HL-60/S4 treated with retinoic acid at 250 ng/mL for 4 days and 3 days (cell line): Measurements from ENCODE around the gene RAET1E.
"Not testable (repeated sequence)": the region's sequence is repeated elsewhere in the genome, so short reads cannot be mapped to it uniquely, and the experiment has no call there.

ENCODE experiments used
- in situ Hi-C: fragments of 300-500 bp; cut with MboI; formaldehyde crosslinking; loops from 2 replicates; pipeline ENCODE4 v1.7.0; 2022; ENCODE audit warnings: low sequenced_read_pairs

RAET1E gene

DNA sequence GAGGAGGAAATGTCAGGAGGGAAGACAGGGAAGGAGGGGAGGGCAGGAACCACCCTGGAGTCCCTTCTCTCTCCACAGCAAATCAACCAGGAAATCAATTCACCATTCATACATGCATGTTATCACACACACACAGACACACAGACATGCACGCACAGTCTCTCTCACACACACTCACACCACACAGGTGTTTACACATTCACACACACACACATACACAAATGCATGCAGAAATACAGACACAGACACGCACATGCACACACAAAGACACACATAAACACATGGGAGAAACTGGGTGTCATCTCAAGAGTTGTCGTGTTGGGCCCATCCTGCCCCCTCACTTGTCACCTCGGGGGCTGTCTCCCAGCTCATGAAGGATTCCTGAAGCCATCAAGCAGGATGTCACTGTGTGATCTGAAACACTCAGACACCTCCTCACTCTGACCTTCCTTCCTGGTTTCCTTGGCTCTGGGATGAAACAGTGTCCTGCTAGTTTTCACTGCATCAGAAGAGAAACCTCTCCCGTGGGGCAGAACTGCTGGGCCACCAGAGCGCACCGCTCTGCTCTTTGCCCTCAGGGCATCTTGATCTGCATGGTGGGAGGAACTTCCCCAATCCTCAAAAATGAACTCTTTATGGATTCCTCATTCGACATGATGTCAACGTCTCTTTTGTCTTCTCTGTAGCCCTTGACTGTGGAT, 15.8 kb upstream of the RAET1E start:
- in situ Hi-C loops = no loop called here

DNA sequence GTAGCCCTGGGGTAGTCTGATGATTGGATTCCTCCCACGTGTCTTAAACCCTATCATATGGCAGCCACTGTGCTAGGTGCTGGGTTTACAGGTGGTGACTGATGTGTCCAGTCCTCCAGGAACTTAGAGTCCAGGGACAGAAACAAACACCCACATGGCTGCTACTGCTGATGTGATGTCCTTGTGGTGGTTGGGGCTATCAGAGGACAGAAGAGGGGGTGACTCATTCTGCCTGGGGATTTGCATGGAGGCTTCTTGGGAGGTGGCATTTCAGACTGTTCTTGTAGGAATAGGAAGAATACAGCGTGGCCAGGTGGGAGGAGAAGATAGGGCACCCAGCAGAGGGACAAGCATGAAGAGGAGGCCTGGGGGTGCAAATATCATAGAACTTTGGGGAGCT, 15.2 kb upstream of the RAET1E start:
- in situ Hi-C loops = no loop called here

DNA sequence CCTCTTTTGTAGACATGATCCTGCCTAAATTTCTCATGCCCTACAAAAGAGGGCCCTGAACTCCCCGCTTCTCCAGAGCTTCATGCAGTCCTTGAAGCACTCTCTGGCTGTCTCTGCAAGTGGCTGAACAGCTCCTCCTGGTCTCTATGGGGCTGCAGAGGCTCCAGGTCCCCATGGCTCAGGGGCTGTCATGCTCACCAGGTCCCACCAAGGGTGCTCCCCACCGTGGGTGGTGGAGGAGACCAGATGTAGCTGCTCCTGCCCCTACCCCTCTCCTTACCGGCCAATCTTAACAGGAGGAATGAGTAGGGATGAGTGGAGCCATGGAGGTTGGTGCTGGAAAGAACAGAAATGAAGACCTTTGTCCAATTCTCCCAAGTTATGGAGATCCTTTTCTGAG, 14.8 kb upstream of the RAET1E start:
- in situ Hi-C loops = not testable (repeated sequence)

DNA sequence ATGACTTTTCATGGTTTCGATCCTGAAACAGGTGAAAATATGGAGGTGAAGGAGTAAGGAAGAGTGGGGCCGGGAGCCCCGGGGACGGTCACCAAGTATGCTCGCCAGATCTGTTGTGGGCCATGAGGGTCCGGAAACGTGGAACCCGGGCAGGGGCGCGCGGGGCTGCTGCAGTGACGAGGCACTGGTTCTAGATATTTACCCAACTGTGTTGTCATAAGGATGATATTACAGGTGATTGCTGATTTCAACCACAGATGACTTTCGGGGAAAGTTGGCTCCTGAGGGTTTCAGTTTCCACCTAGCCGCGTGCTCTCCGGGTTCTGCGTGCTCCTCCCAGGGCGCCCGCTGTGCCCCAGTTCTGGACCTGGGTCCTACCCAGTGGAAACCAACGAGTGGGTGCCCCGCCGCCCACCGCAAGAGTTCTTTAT, 12.8 kb upstream of the RAET1E start:
- in situ Hi-C loops = no loop called here

DNA sequence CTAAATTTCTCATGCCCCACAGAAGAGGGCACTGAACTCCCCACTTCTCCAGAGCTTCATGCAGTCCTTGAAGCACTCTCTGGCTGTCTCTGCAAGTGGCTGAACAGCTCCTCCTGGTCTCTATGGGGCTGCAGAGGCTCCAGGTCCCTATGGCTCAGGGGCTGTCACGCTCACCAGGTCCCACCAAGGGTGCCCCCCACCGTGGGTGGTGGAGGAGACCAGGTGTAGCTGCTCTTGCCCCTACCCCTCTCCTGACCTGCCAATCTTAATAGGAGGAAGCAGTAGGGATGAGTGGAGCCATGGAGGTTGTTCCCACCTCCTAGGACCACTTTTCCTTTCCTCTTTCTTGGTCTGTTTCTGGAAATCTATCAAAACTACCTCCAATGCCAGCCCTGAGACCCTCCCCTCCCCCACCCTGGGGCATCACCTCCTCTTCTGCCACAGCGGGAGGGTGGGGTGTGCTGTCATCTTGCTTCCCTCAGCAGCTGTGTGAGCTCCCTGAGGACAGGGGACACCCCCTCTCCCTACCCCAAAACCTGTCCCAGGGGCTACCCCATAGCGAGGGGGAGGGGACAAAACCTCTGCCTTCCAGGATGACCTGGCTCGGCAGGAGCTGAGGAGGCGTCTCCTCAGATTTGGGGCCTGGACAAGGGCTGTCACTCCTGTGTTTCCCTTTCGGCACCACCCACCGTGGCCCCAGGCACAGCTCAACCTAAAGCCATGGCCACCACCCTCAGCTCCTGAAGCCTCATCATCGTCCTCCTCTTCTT, 12.0 kb upstream of the RAET1E start:
- in situ Hi-C loops = no loop called here

DNA sequence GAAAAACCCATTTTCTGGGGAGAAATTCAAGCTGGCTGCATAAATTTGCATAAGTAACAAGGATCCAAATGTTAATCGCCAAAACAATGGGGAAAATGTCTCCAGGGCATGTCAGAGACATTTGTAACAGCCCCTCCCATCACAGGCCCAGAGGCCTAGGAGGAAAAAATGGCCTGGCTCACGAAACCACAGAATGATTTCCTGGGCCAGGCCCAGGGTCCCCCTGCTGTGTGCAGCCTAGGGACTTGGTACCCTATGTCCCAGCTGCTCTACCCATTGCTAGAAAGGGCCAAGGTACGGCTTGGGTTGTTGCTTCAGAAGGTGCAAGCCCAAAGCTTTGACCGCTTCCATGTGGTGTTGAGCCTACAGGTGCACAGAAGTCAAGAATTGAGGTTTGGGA, 10.6 kb upstream of the RAET1E start:
- in situ Hi-C loops = not testable (repeated sequence)

DNA sequence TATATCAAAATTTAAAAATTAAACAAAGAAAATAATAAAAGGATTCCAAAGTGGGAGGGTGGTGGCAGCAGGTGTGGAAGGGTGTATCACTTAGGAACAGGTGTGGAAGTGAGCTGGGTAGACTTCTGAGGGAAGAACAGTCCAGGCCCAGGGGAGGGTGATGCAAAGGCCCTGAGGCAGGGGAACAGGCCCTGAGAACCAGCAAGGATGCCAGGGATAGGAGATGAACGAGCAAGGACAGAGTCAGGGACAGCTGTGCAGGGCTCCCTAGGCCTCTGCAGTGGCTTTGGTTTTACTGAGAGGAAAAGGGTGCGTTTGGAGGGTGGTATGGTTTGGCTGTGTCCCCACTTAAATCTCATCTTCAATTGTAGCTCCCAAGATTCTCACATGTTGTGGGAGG, 9.4 kb upstream of the RAET1E start:
- in situ Hi-C loops = no loop called here

DNA sequence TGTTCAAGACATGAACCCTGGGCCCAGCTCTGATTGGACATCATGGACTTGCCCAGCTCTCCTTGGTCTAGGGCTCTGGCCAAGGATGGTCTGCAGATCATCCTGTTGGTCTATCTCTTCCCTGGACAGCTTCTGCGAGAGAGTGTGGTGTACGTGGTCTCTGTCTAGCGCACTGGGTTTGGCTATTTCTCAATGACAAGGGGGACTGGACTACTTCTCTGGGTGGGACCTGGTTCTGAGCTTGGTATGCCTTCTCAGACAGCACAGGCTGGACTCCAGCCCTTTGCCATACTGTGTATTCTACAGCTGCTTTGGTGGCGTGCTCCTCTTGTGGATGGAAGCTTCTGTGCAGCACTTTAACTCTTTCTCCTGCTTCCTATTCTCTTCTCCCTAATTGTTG, 8.5 kb upstream of the RAET1E start:
- in situ Hi-C loops = no loop called here

DNA sequence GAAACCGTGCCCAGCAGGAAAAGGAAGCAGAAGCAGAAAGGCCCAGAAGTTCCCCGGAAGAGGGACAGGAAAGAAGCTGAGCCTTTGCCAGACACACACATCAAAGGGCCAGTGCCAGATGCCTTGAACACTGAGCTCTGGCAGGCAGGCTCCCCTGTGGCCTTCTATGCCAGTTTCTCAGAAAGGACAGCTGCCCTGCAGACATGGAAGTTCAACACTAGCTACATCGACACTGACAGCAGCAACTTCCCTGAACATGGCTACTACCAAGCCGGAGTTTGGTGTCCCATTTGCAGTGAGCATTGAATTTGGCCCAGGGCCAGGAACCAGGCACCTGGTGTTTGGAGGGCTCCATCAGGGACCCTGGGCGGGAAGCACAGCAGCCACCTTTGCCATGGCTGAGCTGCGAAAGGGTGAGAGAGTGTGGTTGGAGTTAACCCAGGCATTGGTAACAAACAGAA, 8.0 kb upstream of the RAET1E start:
- in situ Hi-C loops = no loop called here

DNA sequence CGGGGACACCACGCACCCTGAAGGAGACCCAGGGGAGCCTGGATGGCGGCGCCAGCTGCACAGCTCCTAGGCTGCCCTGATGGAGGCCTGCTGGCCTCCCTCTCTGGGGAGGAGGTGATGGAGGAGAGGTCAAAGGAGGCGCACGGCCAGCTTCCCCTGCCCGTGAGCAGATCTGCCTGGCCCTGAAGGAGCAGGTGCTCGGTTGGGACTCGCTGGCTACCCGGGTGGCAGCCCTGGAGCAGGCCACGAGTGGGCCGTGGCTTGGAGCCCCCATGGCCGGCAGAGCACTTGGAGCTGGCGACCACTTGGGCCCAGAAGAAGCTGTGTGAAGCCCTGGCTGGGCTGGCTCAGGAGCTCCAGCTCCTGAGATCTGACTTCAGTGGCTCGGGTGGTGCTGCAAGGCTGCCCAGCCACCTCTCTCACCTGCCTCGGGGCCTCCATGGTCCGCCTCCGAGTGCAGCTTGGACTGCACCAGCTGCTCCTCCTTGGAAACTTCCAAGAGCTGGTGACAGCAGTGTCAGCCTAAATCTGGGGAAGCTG, 7.5 kb upstream of the RAET1E start:
- in situ Hi-C loops = no loop called here

DNA sequence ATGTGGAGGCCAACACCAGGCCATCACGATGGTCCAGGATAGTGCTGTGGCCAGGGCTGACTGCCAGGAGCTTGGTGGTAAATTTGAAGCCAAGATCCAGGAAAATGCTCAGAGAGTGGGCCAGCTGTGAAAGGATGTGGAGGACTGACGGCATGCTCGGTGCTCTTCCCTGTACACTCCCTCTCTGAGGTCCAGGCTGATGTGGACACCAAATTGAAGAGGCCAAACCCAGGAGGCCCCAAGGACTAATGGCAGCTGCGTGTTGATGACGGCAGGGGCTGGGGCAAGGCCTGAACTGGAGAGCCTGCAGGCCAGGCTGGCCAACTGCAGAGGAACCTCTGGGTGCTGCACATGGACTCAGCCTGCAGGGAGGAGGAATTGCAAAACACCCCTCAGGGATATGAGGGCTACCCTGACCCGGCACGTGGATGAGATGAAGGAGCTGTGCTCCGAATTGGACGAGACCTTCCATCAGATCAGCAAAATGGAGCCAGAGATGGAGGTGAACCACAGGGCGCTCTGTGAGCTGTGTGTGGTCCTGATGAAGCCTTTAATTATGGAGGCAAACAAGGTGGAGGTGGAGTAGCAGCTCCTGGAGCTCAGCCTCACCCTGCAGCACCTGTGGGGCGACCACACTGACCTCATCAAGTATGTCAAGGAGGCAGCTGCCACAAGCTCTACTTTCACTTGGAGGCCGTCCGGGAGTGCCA, 6.9 kb upstream of the RAET1E start:
- in situ Hi-C loops = no loop called here

DNA sequence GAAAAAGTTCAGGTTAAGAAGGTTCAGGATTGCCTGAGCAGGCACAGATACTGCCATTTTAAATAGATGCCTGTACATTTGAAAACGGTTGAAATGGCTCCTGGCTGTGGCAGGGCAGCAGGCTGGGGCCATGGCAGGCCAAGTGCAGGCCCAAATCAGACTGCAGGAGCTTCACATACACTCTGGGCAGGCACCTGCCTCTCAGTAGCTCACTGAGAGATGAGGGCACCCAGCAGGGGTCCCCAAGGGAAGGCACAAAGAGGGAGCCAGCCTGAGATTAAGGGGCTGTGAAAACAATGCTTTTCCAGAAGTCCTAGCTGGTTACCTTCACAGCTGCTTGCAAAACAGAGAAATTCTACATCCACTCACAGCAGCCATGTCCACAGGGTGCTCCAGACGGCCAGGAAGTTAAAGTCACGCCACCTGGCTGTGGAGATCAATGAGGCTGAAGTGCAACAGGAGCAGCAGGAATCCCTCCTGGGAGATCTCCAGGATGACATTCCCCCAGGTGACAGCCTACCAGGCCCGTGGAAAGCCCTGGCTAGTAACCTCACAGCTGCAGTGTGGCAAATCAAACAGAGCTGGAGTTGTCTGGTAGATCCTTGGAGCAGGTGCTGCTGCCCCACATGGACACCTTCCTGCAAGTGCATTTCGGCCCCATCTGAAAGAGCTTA, 6.2 kb upstream of the RAET1E start:
- in situ Hi-C loops = no loop called here

DNA sequence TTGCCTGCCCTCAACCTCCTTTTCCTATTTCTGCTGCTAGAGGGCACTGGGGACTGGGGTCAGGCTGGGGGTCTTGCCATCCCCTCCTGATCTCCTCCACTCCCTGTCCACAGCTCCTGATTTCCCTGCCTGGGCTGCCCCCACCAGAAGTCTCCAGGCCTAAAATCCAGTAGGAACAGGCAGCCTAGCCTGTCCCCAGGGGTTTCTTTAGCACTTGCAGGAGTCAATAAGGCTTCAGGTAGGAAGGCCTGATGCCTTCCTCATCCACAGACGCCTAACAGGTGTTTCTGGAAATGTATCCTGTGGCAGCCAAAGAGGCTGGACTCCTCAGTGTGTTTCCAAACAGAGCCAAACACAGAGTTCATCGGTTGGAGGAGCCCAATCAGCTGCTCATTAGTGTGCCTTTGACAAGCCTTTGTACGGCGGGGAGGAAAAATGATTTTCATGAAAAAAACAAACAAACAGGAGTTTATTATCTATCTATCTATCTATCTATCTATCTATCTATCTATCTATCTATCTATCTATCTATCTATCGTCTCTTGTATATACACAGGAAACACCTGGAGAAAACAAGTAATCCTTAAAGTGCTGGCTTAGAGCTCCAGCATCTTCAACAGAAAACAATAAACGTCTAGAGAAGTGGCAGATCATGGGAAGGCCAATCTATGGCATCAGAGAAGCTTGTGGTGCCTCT, 3.7 kb upstream of the RAET1E start:
- in situ Hi-C loops = no loop called here

DNA sequence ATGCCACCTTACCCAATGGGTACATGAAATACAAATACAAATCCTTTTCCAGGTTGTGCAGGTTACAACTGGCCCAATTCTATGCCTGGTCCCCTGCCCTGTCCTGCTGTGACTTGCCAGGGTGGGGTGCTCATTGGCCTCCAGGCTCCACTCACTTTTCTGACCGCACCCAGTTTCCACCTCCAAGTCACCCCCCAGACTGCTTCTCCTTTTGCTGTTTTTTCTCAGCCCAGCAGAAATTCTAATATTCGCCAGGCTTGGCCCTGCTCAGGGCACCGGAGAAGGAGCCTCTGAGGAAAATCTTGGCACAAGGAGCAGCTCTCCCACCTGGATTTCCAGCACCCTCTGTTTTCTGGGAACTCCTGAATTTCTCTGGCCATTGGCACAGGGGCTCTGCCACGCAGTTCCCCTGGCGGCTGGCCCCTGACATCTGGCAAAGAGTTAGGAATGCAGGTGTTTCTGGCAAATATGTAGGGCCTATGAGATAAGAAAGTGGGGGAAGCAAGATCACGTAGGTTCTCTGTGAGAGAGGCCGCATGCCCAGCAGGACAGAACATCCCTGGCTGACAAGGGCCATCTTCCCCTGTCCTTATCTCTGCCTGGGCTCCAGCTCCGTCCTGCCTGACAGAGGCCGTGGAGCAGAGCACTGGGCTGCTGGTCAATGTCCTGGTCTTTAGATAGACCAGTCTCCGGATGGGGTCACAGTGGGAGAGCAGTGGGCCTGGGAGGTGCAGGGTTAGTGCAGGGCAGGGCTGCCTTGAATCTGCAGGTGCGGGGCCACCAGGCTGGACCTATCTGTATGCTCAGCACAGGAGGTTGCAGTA, 2.9 kb upstream of the RAET1E start:
- in situ Hi-C loops = no loop called here

DNA sequence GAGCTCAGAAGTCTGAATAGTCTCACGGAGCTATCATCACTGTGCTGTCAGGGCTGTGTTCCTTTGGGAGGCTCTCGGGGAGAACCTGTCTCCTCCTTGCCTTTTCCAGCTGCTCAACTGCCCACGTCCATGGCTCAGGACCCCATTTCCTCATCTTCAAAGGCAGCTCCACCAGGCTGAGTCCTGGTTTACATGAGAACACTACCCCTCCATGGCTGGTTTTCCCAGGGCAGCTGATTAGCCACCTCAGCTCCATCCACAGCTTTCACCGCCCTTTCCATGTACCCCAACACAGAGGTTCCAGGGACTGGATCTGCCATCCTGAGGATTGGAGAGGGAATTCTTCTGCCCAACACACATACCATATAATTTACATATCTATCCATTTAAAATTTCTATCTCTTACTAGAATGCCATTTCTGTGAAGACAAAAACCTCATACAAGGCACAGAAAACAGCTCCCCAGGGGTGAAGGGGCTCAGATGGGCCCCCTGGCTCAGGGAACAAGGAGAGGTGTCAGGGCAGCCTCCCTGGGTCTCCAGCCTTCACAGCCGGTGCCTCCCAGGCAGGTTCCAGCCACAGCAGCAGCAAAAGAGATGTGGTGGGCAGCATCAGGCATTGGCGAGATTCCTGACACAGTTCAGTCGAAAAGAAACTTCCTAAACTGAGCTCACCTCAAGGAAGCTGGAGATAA, 2.2 kb upstream of the RAET1E start:
- in situ Hi-C loops = no loop called here

DNA sequence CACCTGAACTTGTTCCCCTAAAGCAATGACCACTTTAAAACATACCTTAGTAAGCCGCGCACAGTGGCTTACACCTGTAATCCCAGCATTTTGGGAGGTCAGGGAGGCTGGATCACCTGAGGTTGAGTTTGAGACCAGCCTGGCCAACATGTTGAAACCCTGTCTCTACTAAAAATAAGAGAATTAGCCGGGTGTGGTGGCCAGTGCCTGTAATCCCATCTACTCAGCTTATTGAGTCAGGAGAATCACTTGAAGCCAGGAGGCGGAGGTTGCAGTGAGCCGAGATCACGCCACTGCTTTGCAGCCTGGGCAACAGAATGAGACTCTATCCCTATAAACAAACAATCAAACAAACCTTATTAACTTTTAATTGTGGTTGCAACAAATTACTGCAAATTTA, 1.6 kb upstream of the RAET1E start:
- in situ Hi-C loops = no loop called here

DNA sequence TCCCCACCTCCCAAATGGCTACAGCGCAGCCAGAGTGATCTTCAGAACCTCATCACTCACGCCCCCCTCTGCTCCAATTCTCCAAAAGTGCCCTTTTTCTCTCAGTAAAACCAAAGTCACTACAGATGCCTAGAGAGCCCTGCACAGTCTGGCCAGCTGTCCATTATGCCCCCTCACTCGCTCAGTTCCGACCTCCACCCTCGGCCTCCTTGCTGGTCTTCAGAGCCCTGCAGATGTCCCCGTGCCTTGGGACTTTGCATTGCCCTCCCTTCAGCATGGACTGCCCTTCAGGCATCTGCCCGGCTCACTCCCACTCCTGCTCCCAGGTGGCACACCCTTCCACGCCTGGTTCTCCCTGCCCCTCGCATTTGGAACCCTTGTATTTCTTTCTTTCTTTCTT, 1.1 kb upstream of the RAET1E start:
- in situ Hi-C loops = no loop called here

DNA sequence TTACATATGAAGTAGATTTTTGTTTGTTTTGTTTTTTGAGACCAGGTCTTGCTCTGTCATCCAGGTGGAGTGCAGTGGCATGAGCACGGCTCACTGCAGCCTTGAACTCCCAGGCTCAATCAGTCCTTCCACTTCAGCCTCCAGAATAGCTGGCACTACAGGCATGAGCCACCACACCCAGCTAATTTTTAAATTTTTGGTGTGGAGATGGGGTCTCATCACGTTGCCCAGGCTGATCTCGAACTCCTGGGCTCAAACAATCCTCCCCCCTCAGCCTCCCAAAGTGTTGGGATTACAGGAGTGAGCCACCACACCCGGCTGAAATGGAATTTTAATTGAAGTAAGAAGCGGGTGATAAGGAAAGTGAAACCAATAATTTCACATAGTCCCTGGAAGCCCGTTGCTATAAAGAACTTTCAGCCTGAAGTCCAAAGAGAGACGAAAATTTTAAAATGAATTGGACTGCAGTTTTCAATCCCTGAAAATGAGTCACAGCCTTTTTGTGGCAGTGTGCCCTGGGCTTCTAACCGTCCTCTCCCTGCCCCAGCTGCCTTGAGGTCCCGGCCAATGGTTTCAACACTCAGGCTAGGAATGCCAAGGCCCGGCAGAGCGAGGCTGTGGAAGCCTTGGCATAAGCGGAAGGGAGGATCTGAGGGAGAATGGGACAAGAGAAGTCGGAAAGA, 757 bp downstream of the RAET1E start:
- in situ Hi-C loops = no loop called here
